ENCODE measurements around the gene ADGRG6.

- TF ChIP-seq PAX5 (IDR thresholded peaks at IDR 0.05; ENCODE audit: insufficient read depth, low read length, severe bottlenecking) (no peak), POLR2A (IDR thresholded peaks at IDR 0.05; ENCODE audit: low read depth, low read length) (no peak), SPI1 (IDR thresholded peaks at IDR 0.05; ENCODE audit: low read depth, low read length) (no peak), TAF1 (IDR thresholded peaks at IDR 0.05; ENCODE audit: low read depth, low read length) (no peak), POLR2AphosphoS5 (IDR thresholded peaks at IDR 0.05; ENCODE audit: low read depth, low read length) (no peak), POU2F2 (IDR thresholded peaks at IDR 0.05; ENCODE audit: low read depth, low read length) (no peak)
Observed at GRCh38 chr6:142356884-142357225, 55.0 kb downstream of the ADGRG6 start.
